GM18507 (cell line): ENCODE measurements around the gene SMYD3.

Experiments used
- DNase-seq: peaks from one replicate; pipeline ENCODE4 v3.0.0; 2011; ENCODE audit warnings: low read depth; ENCODE audit not compliant: insufficient read length; ENCODE audit errors: extremely low spot score
- FAIRE-seq: peaks from 2 replicates; lab custom pipeline; 2011; peaks lifted over from hg19 to GRCh38; lab: Jason Lieb, UNC

SMYD3 gene

DNA sequence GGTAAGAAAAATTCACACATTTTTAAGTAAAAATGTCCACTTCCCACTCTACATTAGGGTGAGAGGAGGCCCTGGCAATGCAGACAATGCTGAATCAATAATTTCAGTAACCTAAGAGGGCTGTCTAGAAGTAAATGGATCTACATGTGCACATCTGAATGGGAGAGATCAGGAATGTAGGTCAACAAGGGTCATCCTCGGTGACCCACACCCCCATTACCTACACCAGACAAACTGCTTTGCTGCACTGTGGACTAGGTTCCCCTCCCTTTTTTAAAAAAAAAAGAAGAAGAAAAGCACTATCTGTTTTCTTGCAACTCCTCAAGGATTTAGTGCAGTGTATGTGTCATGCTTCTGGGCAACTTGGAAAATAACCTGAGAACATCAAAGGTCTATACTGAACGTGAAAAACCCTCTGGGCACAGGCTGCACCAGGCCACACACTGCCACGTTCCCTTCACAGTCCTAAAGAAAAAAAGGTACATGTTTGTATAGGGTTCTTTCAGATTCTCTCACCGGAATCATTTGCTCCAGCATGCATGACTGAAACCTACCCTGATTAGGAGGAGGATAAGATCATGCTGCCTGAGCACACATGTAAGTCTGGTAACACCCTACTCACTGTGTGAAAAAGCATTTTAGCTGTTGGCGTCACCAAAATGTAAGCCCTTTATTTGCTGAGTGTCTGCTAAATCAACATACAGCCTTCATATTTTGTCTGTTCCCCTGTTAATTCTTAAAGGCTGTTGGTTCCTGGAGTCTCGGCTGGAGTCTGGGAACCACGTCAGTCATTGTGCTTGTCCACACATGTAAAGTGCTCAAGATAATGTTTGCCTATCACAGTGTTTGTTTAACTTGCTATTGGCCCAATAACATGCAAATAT lies 341.0 kb downstream of the SMYD3 start:
- DNase-seq (no peak), FAIRE-seq (no peak)

- FAIRE-seq (no peak), DNase-seq (no peak)
Observed at GRCh38 chr1:246164764-246165163, 342.3 kb downstream of the SMYD3 start.

DNA sequence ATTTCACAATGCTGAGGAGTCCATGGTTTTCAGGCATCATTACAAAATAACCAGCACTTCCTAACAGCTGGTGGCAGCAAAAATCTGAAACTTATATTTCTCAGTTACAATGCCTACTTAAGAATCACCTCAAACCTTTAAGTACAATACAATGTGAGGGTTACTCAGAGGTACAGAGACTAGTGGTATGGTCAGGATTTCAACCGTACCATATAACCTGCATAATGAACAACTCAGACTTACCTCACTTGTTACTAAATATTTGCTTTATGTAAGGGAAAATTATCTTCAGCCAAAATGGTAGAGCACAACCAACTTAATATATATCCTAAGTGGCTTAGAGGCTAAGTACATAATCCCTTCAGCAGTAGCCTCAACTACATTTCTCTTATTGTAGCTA lies 344.5 kb downstream of the SMYD3 start:
- no peak for FAIRE-seq
- no peak for DNase-seq

DNA sequence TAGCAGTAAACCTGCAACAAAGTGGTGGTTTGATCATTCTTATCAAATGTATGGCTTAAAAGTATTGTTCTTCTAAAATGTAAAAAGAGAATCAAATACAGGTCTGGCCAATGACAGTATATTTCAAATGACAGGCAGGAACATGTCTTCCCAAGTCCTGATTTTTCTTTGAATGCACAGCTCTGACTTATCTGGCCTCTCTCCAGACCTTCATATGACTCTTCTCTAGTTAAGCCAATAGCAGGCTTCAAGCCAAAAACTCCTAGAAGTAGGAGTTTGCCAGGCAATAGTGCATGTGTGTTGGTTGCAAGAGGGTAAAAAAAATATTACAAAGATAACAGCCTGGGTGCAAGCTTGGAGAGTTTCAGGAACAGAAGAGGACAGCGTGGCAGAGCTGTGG lies 345.5 kb downstream of the SMYD3 start:
- DNase-seq (no peak), FAIRE-seq (no peak)

DNA sequence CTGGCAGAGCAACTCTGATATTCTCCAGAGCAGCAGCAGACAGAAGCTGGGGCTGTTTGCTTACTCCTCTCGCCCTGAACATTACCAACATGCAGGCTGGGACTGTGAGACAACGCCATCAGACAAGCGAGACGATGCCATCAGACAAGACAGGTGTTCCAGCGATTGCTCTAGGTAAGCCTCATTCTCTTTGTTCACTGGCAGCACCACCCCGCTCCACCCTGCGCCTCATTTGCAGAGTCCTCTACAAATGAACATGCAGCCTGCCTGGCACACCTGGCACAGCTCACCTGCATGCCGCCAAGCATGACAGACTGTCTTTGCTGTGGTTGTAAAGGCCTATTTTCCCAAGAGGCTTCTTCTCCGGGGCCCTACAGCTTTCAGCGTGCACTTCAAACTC lies 346.2 kb downstream of the SMYD3 start:
- no peak for FAIRE-seq
- no peak for DNase-seq

- DNase-seq: no peak
- no peak for FAIRE-seq
Observed at GRCh38 chr1:246160374-246160773, 346.7 kb downstream of the SMYD3 start.

GRCh38 chr1:246159279-246160227 lies 347.5 kb downstream of the SMYD3 start:
- FAIRE-seq (no peak), DNase-seq (no peak)

- DNase-seq: no peak
Observed at GRCh38 chr1:246158131-246158530, 348.9 kb downstream of the SMYD3 start.

GRCh38 chr1:246157516-246157915 lies 349.6 kb downstream of the SMYD3 start:
- no peak for FAIRE-seq

More at GRCh38 chr1:246158131-246158530, 348.9 kb downstream of the SMYD3 start:
- FAIRE-seq: no peak

GRCh38 chr1:246156847-246157246 lies 350.2 kb downstream of the SMYD3 start:
- DNase-seq (no peak), FAIRE-seq (no peak)

More at GRCh38 chr1:246157516-246157915, 349.6 kb downstream of the SMYD3 start:
- DNase-seq: no peak

GRCh38 chr1:246155923-246156322 lies 351.2 kb downstream of the SMYD3 start:
- no peak for FAIRE-seq
- DNase-seq: no peak

DNA sequence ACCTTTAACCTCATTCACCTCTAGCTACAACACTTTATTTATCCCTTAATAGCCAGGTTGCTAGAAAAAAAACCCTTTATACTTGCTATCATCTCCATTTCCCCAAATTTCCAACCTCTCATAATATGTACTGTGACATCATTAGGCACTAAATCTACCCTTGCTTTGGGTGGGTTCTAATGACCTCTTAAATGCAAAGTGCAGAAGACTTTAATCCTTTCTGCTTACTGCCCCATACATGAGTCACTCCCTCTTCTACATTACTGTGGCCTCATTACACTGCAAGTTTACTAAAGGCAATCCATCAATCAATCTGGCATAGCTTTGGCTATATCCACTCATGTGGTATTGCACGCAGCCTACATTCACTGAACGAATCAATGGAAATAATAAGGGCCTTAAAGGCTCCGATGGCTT lies 353.3 kb downstream of the SMYD3 start:
- DNase-seq (no peak), FAIRE-seq (no peak)

DNA sequence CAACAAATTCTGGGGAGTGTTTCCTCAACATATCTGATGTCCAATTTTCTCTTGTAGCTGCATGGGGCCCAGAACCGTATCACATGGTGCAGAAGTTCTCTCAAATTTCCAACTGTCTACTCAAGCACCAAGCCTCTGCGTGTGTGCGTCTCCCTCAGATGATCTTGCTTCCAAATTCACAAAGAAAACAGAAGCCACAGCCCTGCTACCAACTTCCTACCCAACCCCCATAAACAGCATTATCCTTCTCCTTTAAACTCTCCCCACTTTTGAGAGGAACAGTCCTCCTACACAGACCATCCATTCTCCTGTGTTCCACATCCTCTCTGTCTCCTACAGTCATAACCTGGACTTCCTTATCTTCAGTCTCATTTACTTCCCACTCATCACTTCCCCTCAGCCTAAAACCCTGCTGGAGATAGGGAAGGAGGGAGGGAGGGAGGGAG lies 354.1 kb downstream of the SMYD3 start:
- DNase-seq (no peak), FAIRE-seq (no peak)

- FAIRE-seq (no peak), DNase-seq (no peak)
Observed at GRCh38 chr1:246151796-246152434, 355.2 kb downstream of the SMYD3 start.

DNA sequence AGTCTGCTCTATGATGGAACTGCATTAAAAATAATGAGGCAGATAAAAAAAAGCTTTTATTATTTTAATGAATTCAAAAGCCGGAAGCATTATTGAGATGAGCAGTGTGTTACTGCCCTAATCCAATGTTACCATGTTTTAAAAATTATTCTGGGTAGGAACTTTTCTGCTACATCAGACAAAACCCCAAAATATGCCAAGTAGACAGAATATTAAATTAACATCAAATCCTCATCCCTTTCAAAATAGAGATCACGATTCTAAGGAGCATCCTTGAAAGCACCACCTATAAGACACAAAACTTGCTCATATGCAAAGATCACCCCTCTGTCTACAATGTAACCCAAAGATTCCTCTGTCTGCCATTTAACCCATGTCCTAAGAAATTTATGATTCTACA lies 357.5 kb downstream of the SMYD3 start:
- DNase-seq (no peak), FAIRE-seq (no peak)

DNA sequence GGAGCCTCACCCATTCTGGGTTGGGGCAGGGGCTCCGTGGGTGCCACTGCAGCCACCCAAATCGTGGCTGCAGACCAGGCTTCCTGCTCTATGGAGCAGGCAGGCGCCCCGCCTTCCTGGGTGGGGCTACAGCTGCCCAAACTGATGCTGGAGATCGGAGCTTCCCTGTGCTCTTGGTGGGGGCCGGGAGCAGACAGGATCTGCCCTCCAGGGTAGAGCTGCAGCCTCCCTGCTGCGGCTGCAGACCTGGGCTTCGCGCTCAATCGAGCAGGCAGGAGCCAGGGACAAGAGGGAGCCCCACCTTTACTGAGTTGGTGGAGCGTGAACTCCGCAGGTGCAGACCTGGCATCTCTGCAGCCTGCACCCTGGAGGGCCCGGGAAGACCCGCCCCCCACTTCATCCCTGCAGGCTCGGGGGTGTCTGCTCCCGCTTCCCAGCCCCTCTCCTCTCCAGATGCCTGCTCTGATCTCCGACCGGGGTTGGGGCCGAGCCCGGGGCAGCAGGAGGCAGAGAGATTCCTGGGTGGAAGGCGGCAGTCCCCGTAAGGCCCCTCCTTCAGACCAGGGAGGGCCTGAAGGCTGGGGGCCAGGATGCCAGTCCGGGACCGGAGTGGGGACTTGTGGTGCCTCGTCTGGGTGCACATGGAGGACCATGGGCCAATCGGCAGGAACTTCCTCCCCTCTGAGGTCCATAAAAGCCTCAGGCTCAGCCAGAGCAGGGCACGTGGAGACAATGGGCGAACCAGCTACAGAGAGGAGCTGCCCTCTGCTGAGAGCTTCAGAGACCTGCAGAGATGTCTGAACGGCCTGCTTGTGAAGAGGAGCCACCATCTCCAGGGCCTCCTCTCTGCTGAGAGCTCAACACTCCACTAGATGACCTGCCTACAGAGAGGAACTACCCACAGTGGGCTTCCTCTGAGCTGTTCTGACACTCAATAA lies 359.3 kb downstream of the SMYD3 start:
- DNase-seq (no peak), FAIRE-seq (no peak)

GRCh38 chr1:246146804-246147523 lies 360.1 kb downstream of the SMYD3 start:
- no peak for FAIRE-seq
- DNase-seq: no peak

DNA sequence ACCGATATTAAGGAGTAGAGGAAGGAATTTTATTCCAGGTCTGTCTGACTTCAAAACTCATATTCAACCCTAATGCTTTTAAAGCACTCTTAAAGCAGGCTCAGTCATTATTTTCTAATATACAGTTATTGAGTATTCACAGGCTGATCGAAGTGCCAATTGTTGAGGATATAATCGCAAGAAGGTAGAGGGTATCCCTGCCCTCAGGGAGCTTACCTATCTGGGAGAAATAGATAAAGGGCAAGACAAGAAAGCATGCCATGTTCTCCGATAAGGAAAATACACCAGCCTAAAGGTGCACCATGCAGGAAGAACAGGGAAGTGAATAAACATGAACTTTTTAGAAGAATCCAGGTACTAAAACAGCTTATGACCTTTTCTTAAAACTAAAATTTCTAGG lies 361.2 kb downstream of the SMYD3 start:
- DNase-seq: no peak
- FAIRE-seq: no peak
